Osteoblast (primary cell): ENCODE measurements around the gene ARPIN. TPM values are rescaled to one million over a fixed set of nuclear protein-coding genes. Genes with fewer than 3 reads are reported as not detected.

ENCODE experiments used
- DNase-seq: peaks from one replicate; pipeline ENCODE4 v3.0.0; 2011; ENCODE audit warnings: low spot score, mixed read lengths; ENCODE audit not compliant: insufficient read length; ENCODE audit errors: missing footprints
- H2AFZ ChIP-seq: 2 replicates; pipeline ENCODE4 v1.6.0; 2011; ENCODE audit warnings: mild to moderate bottlenecking, low read length
- H3K27ac ChIP-seq: 2 replicates; pipeline ENCODE4 v1.5.1; 2011; ENCODE audit warnings: mild to moderate bottlenecking, low read depth, low read length, moderate library complexity
- H3K27me3 ChIP-seq: 2 replicates; pipeline ENCODE4 v1.6.0; 2012; ENCODE audit warnings: mild to moderate bottlenecking, control low read depth, inconsistent platforms, low read length, moderate library complexity; ENCODE audit not compliant: insufficient read depth
- H3K36me3 ChIP-seq: 2 replicates; pipeline ENCODE4 v1.5.1; 2011; ENCODE audit warnings: mild to moderate bottlenecking, low read length, control low read depth, moderate library complexity; ENCODE audit not compliant: insufficient read depth
- H3K4me1 ChIP-seq: 2 replicates; pipeline ENCODE4 v1.5.1; 2011; ENCODE audit warnings: mild to moderate bottlenecking, low read length, control low read depth, moderate library complexity; ENCODE audit not compliant: insufficient read depth
- H3K4me2 ChIP-seq: 2 replicates; pipeline ENCODE4 v1.6.0; 2011; ENCODE audit warnings: mild to moderate bottlenecking, low read length; ENCODE audit not compliant: insufficient read depth
- H3K4me3 ChIP-seq: fragments of 200-600 bp; sonication (generic); 3 replicates; pipeline ENCODE4 v1.5.1; 2012; ENCODE audit warnings: mild to moderate bottlenecking, low read length, inconsistent platforms; ENCODE audit not compliant: insufficient read depth
- H3K79me2 ChIP-seq: 2 replicates; pipeline ENCODE4 v1.6.0; 2012; ENCODE audit warnings: mild to moderate bottlenecking, low read length, control low read depth, inconsistent platforms; ENCODE audit not compliant: insufficient read depth
- H3K9me3 ChIP-seq: 2 replicates; pipeline ENCODE4 v1.5.1; 2011; ENCODE audit warnings: low read depth, low read length, control low read depth
- H4K20me1 ChIP-seq: 2 replicates; pipeline ENCODE4 v1.6.0; 2012; ENCODE audit warnings: mild to moderate bottlenecking, low read length, control low read depth; ENCODE audit not compliant: insufficient read depth
- total RNA-seq: library from RNA; depleted of rRNA; stranded (reverse); fragments of >200 nt; gene quantifications from 2 replicates; pipeline ENCODE4 v1.2.3, GENCODE V29; 2012
- TF ChIP-seq, protein P1 (sequence below): IDR thresholded peaks from 2 replicates; pipeline ENCODE4 v1.5.1; 2011; ENCODE audit warnings: mild to moderate bottlenecking, low read depth, low read length, moderate library complexity; ENCODE audit errors: extremely low read depth

The ARPIN gene
- total RNA-seq, 1 donor, result 14.1 TPM

DNA sequence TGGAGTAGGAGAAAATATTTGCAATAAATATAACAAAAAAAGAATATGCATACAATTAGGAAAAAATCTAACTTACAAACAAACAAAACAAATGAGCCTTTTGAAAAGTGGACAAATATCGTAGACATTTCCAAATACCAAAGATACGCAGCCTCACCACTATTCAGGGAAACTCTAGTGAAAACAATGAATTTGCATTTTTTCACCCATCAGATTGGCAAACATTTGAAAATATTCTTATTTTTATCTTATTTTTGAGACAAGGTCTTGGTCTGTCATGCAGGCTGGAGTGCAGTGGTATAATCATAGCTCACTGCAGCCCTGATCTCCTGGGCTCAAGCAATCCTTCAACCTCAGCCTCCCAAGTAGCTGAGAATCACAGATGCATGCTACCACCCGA, 34.4 kb downstream of the ARPIN start:
- Histone ChIP-seq H4K20me1 (no peaks in the 10 kb centered on the region), H3K9me3 (no peaks in the 10 kb centered on the region), H3K4me3 (no peak overlapping the region), H3K27me3 (no peaks in the 10 kb centered on the region), H2AFZ (no peak overlapping the region), H3K4me1 (no peaks in the 10 kb centered on the region), H3K79me2 (no peaks in the 10 kb centered on the region), H3K36me3 (peaks cover 43% of the 10 kb centered on the region), H3K4me2 (no peak overlapping the region), H3K27ac (no peak overlapping the region)
- TF ChIP-seq, protein P1, sequence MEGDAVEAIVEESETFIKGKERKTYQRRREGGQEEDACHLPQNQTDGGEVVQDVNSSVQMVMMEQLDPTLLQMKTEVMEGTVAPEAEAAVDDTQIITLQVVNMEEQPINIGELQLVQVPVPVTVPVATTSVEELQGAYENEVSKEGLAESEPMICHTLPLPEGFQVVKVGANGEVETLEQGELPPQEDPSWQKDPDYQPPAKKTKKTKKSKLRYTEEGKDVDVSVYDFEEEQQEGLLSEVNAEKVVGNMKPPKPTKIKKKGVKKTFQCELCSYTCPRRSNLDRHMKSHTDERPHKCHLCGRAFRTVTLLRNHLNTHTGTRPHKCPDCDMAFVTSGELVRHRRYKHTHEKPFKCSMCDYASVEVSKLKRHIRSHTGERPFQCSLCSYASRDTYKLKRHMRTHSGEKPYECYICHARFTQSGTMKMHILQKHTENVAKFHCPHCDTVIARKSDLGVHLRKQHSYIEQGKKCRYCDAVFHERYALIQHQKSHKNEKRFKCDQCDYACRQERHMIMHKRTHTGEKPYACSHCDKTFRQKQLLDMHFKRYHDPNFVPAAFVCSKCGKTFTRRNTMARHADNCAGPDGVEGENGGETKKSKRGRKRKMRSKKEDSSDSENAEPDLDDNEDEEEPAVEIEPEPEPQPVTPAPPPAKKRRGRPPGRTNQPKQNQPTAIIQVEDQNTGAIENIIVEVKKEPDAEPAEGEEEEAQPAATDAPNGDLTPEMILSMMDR, result no peak
- no peak for DNase-seq

DNA sequence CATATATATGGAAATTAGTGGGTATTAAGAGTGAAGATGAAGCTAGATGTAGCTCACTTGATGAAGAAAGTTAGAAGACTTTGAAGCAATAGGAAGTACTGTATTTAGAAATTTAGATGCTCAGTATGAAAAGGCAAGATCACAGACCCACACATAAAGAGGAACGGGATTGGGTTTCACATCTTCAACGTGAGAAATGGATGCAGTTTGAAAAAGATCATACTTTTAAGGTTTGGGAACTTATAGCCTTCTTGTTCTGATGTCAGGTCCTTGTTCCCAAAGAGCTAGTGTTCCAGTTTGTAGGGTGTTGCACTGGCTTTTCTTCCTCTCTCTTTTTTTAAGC, 35.7 kb downstream of the ARPIN start:
- no peak for DNase-seq
- H2AFZ ChIP-seq, result no peak overlapping the region
- TF ChIP-seq, protein P1, result no peak
- no peaks in the 10 kb centered on the region for H3K9me3 ChIP-seq
- H3K4me3 ChIP-seq, result no peak overlapping the region
- H3K79me2 ChIP-seq, result no peaks in the 10 kb centered on the region
- H3K27ac ChIP-seq, result no peak overlapping the region
- H4K20me1 ChIP-seq, result no peaks in the 10 kb centered on the region
- no peak overlapping the region for H3K4me2 ChIP-seq
- no peaks in the 10 kb centered on the region for H3K27me3 ChIP-seq
- H3K36me3 ChIP-seq, result peaks cover 37% of the 10 kb centered on the region
- H3K4me1 ChIP-seq, result no peaks in the 10 kb centered on the region

DNA sequence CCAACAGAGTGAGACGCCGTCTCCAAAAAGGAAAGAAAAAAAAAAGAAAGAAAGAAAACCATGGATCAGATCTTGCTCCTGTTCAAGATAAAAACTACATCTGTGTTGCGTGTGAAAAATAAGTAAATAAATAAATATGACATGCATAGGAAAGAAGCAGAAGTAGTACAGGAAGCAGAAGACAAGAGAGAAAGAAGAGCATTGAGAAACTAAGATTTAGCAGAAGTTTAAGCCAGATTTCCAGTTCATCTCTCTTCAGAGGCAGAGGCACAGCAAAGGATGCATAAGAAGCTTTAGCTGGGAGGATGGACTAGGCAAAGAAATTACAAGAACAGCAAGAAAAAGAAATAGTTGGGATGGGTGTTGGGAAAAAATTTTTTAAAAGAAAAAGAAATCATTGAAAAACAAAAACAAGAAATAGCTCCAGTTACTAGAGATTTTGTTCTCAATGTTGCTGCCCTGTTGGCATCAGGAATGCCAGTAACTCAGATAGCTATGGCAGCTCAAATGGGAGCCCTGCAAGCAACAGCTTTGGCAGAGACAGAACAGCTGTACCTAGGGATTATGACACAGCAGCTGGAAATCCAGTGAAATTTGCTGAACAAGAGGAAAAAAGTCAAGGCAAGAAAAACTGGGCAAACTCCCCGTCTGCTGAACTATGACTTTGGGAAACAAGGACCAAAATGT, 36.2 kb downstream of the ARPIN start:
- Histone ChIP-seq H3K36me3 (peaks cover 36% of the 10 kb centered on the region), H2AFZ (no peak overlapping the region), H4K20me1 (no peaks in the 10 kb centered on the region), H3K4me2 (no peak overlapping the region), H3K9me3 (no peaks in the 10 kb centered on the region), H3K27me3 (no peaks in the 10 kb centered on the region), H3K79me2 (no peaks in the 10 kb centered on the region), H3K27ac (no peak overlapping the region), H3K4me3 (no peak overlapping the region), H3K4me1 (no peaks in the 10 kb centered on the region)
- DNase-seq, result no peak
- TF ChIP-seq, protein P1, result no peak

DNA sequence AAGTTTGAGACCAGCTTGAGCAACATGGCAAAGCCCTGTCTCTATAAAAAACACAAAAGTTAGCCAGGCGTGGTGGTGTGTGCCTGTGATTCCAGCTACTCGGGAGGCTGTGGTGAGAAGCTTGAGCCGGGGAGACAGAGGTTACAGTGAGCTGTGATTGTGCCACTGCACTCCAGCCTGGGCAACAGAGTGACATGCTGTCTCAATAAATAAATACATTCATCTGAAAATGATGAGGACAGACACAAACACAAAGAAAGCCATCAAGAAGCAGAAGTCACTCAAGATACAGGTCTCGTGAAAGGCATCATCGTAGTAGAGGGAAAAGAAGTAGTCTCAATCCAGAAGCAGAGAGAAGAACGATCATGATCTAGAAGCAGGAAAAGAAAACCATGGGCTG, 37.0 kb downstream of the ARPIN start:
- H3K27ac ChIP-seq, result no peak overlapping the region
- TF ChIP-seq, protein P1, result no peak
- H3K4me3 ChIP-seq, result no peak overlapping the region
- no peaks in the 10 kb centered on the region for H3K27me3 ChIP-seq
- H3K4me1 ChIP-seq, result no peaks in the 10 kb centered on the region
- H3K36me3 ChIP-seq, result peaks cover 40% of the 10 kb centered on the region
- no peaks in the 10 kb centered on the region for H4K20me1 ChIP-seq
- no peaks in the 10 kb centered on the region for H3K79me2 ChIP-seq
- H3K9me3 ChIP-seq, result no peaks in the 10 kb centered on the region
- DNase-seq, result no peak
- no peak overlapping the region for H2AFZ ChIP-seq
- H3K4me2 ChIP-seq, result no peak overlapping the region
